Transverse colon (tissue), 4 donors: ENCODE results near the gene CFAP69.

ENCODE experiments used
- CTCF ChIP-seq, 5 experiments: fragments of 200-600 bp in 3 of 5; fragments of 450-650 bp in 2 of 5; sonication (generic) in 3 of 5; IDR thresholded peaks; 1 replicate in 2 of 5; 2 replicates in 3 of 5; pipeline ENCODE4 v1.5.1; 2016 to 2017; ENCODE audit warnings: antibody characterized with exemption in 5 of 5, inconsistent platforms in 3 of 5, mild to moderate bottlenecking in 2 of 5, moderate library complexity in 1 of 5
- POLR2A ChIP-seq: fragments of 450-650 bp; IDR thresholded peaks from one replicate; pipeline ENCODE4 v1.6.1; 2016; ENCODE audit warnings: antibody characterized with exemption, mild to moderate bottlenecking, moderate library complexity
- POLR2AphosphoS5 ChIP-seq, 3 donors: sonication (generic); formaldehyde crosslinking; IDR thresholded peaks; one replicate each; pipeline ENCODE4 v1.6.1; 2016; ENCODE audit warnings: antibody characterized with exemption in 3 of 3

DNA sequence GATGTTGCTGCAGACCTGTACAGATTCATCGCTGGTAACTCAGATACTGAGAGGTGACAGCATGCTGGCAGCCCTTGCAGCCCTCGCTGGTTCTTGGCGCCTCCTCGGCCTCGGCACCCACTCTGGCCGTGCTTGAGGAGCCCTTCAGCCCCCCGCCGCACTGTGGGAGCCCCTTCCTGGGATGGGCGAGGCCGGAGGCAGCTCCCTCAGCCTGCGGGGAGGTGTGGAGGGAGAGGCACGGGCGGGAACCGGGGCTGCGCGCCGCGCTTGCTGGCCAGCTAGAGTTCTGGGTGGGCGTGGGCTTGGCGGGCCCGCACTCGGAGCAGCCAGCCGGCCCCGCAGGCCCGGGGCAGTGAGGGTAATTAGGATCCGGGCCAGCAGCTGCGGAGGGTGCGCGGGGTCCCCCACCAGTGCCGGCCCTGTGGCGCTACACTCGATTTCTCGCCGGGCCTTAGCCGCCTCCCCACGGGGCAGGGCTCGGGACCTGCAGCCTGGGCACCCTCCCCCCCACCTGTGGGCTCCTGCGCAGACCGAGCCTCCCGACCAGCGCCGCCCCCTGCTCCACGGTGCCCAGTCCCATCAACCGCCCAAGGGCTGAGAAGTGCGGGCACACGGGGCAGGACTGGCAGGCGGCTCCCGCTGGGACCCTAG lies 89.3 kb downstream of the CFAP69 start:
- TF ChIP-seq CTCF (IDR thresholded peaks at IDR 0.05), result no peak
- no peak for TF ChIP-seq POLR2A
- no peak for TF ChIP-seq POLR2AphosphoS5 (IDR thresholded peaks at IDR 0.05)
